HG03039 (cell line): ENCODE measurements around the gene RAB40B.

Experiments used
- ATAC-seq: cut with Tn5 transposase; IDR thresholded peaks from one replicate; pipeline ENCODE4 v1.9.1; 2021; ENCODE audit warnings: mild to moderate bottlenecking, moderate library complexity; ENCODE audit not compliant: unreplicated experiment

RAB40B gene

GRCh38 chr17:82653651-82654528 lies 44.6 kb downstream of the RAB40B start:
- ATAC-seq: no peak

DNA sequence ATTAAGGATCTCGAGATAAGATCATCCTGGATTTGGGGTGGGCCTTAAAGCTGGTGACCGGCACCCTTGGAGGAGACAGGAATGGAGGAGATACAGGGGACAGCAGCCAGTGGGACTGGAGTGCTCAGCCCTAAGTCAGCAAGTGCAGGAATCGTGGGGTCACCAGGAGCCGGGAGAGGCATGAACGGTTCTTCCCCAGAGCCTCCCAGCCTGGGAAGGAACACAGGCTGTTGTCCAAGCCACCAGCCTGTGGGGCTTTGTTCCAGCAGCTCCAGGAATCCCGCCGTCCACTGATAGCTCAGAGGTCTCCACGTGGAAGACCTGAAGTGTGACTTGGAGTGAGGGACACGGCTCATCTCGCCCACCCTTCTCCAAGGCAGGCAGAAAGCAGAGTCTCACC lies 47.8 kb downstream of the RAB40B start:
- no peak for ATAC-seq

DNA sequence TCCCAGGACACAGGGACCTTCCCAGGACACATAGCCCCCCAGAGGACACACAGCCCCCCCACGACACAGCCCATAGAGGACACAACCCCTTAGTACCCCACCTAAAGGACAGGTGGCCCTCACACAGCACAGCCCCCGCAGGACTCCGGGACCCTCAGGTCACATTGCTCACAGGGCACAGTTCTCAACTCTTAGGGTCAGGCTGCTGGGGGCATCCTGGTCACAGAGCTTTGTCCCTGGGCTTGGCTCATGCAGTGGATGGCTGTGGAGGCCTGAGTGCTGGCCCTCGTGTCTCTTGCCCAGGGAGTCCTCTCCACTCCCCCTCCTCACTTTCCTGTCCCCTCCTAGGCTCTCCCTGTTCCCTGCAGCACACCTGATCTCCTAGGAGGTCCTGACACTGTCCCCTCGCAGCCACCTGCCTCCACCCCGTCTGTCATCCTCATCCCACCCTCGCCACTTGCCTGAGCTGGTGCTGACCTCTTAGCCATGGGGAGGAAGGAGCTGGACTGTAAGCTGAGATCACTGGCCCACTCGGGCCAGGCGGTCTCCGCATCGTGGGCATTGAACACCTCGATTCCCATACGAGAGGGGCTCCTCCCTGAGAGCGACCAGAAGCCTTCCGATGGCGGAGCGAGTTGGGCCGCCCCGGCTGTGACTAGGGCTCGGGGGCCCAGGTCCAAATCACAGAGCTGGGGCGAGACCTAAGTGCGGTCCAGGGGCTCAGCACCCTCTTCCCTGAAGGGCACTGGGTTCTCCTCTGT lies 48.8 kb downstream of the RAB40B start:
- ATAC-seq: no peak

DNA sequence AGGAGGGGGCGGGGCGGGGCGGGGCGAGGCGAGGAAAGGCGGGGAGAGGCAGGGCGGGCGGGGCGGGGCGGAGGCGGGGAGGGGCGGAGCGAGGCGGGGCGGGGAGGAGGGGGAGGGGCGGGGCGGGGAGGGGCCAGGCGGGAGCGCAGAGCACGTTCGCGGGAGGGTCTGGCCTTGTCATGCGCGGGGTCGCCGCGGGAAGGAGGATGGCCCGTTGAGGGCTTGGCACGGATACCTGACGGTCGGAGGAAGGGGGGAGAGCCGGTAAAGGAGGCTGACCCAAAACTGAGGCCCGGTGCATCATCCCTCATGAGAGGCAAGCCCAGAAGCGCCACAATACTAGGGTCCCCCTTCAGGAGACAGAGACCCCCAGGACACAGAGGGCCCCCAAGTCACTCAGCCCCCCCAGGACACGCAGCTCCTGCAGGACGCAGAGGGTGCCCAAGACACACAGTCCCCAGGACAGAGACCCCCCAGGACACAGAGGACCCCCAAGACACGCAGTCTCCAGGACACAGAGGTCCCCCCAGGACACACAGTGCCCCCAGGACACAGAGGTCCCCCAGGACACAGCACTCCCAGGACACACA lies 49.7 kb downstream of the RAB40B start:
- no peak for ATAC-seq

- peak; percentile 66 for ATAC-seq
Measured at GRCh38 chr17:82648165-82648668, 50.3 kb downstream of the RAB40B start, which contains the start of gene WDR45B. WDR45B (minus strand) TSS chr17:82648444; CDS start chr17:82648340, 104 bp downstream.

DNA sequence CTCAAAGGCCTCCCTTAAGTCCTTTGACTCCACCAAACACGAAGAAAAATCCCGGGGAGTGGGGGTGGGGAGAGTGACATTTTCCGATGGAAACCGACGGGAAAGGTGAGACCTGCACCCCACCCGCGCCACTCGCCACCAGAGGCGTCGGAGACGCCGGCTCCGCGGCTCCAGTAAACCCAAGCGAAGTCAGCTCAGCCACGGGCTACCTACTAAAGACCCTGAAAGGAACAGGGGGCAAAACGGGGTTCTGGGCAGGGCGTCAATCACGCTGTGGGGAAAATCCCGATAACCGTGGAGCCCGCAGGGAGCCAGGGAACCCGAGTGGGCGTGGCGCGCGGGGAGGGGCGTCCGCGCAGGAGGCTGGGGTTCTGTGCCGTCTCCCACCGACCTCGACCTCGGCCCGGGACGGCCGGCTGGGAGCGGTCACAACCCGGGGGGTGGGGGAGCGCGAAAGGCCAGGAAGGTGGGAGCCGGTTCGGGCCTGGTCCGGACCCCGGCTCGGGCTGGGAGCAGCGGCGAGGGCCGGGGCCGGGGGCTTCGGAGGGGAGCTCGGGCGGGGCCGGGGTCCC lies 50.8 kb downstream of the RAB40B start:
- peak; percentile 26 for ATAC-seq

DNA sequence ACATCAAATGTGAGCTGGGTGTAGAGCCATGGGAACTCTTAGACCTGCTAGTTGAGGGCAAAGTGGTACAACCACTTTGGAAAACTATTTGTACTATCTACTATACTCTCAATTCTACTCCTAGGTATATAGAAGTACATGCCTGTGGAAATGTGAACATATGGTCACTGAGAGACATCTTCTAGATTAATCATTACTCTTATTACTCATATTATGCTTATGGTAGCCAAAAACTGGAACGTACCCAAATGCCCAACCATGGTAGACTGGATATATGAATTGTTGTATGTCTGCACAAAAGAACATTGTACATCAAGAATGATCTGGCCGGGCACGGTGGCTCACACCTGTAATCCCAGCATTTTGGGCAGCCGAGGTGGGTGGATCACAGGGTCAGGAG lies 53.0 kb downstream of the RAB40B start:
- ATAC-seq: no peak

- ATAC-seq: no peak
Measured at GRCh38 chr17:82644148-82644547, 54.4 kb downstream of the RAB40B start.

GRCh38 chr17:82642022-82642421 lies 56.5 kb downstream of the RAB40B start:
- ATAC-seq: no peak

DNA sequence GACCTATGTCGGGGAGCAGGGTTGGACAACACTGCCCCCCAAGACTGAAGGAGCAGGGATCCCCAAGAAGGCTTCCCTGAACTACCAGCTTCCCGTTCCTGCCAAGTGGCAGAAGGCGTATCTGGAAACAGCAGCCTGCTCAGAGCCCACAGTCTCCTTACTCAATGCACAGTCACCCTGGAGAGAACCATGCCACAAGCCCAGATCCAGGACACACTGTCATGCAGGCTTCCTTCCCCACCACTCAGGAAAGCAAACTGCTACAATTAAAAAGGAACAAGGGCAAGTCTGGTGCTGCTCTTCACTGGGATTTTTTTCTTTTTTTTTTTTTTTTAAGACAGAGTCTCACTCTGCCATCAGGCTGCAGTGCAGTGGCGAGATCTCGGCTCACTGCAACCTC lies 58.5 kb downstream of the RAB40B start:
- no peak for ATAC-seq

- ATAC-seq: no peak
Measured at GRCh38 chr17:82639628-82640027, 58.9 kb downstream of the RAB40B start.

DNA sequence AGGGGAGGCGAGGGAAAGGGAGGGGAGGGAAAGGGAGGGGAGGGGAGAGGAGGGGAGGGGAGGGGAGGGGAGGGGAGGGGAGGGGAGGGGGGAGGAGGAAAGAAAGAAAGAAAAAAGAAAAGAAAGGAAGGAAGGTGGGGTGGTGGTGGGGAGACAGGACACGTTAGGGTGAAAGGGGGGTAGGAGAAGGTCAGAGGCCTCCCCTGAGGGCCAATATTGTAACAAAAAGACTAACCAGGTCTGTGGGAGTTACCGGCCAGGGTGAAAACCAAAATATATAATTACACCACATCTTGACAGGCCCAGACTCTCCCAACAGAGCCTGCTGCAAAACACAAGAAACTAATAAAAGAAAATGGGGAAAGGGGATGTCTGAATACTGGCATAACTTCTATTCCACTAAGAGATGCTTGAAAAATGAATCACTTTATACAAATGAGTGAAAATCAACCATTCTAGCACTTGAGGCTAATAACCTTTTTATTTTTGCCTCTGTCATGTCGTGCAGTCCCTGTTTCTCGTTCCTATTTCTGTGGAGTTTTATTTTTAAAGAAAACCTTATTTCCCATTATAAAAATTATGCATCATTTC lies 60.2 kb downstream of the RAB40B start:
- no peak for ATAC-seq

DNA sequence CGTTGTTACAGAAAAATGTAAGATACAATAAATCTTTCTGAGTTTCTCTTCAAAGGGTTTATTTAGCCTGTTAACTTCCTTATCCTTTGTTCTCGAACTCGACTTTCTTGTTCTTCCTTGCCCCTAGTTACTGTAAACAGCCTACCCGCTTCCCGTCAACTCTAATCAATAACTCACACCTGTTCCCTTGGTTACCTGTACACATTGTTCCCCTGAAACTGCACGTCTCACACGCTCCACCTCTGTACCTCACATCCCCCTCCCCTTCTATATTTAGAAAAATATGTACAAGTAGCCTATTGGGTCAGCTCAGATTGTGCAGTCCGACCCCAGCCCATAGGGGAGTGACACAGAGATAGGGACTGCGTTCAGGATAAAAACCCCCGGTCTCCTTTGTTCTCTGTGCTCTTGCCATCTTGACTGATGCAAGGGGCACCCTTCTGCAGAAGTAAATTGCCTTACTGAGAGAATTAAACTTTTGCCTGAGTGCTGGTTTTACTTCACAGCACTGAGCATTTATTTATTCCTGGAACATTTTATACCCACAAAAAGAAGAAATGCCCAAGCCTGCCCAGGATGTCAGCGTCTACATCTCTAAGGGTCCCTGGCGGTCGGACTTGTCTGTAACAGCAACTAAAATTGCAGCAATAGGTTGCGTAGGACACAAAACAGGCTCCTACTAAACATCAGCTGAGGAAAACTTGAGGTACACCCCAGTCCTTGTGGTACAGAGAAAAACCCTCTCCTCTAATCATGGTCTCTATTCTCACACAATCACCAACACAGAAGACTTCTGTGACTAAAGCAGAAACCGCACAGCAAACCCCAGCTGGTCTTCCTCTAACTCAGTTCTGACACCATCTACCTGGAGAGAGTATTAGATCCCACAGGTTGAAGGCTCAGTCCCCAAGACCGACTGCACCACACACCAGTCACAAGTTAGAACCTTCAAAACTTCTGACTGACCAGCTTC lies 61.6 kb downstream of the RAB40B start:
- ATAC-seq: no peak

- no peak for ATAC-seq
Measured at GRCh38 chr17:82633343-82633742, 65.2 kb downstream of the RAB40B start.

- no peak for ATAC-seq
Measured at GRCh38 chr17:82632451-82632850, 66.0 kb downstream of the RAB40B start.

DNA sequence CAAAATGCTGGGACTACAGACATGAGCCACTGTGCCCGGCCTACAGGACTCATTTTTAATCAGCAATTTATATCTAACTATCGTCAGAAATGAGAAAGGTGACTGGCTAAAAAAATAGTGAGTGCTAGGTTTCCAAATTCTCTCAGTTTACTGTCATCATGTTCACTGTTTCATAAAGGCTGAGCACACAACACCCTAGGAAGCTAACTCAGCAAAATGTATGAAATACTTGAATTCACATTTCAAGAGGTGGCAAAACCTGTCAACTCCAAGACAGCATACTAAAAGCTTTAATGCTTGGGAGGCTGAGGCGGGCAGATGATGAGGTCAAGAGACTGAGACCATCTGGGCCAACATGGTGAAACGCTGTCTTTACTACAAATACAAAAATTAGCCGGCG lies 67.0 kb downstream of the RAB40B start:
- ATAC-seq: no peak

DNA sequence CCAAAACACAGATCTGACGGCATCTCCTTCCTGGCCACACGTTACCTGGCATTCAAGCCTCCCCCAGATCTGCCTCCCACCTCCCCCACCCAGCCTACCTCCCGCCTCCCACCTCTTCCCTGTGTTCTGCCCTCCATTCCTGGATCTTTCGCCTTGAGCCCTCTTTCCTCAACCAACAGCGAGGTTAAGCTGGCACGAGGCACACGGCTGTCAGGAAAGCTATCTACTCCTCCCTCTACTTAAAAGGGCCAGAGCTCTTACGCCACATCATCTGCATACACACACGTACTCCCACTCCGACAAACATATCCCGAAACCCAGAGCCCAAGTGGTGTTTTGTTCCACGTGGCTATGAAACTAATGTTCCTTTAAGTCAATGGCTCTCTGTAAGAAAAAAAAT lies 68.3 kb downstream of the RAB40B start:
- no peak for ATAC-seq

DNA sequence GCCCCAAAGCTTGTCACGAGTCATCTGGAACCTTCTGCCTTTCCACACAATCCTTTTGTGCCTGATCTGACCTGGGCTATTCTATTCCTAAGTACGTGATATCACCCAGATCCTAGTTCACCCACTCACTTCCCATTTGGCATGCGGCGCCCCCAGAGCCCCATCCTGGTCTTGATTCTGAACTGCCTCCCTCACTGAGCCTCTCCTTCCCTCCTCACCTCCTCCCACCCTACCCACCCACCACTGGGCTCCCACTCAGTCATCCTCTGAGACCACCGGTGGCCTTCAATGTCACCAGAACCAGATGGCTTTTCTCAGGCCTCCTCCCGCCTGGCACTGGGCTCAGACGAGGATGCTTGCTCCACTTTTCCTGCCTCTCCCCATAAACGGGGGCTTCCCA lies 68.8 kb downstream of the RAB40B start:
- no peak for ATAC-seq

GRCh38 chr17:82627405-82627804 lies 71.1 kb downstream of the RAB40B start:
- ATAC-seq: no peak

DNA sequence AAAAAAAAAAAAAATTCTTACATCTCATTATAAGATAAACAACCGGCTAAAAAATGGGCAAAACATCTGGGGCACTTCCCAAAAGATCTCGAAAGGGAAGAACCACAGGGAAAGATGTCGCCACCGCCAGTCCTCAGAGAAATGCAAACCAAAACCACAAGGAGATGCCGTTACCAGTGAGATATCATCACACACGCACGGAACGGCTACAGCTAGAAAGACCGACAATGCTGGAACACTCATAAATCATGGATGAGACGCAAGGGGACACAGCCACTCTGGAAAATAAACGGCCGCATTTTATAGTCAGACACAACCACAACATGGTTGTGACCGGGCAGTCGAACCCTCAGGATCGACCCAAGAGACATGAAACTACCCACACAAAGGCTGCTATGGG lies 74.8 kb downstream of the RAB40B start:
- no peak for ATAC-seq
